DOHH2 (cell line): ENCODE results near the gene ARHGAP6.

ENCODE experiments used
- EZH2phosphoT487 ChIP-seq: fragments of 200-600 bp; sonication (generic); IDR thresholded peaks from 2 replicates; pipeline ENCODE4 v1.6.1; 2017; ENCODE audit warnings: borderline replicate concordance, mild to moderate bottlenecking, antibody characterized with exemption, low read length, moderate library complexity, mixed read lengths
- TF ChIP-seq, protein P1 (sequence below): fragments of 200-600 bp; sonication (generic); IDR thresholded peaks from one replicate; pipeline ENCODE4 v1.5.1; 2014; ENCODE audit warnings: antibody characterized with exemption, mild to moderate bottlenecking, low read depth, low read length; ENCODE audit not compliant: poor library complexity, severe bottlenecking

DNA sequence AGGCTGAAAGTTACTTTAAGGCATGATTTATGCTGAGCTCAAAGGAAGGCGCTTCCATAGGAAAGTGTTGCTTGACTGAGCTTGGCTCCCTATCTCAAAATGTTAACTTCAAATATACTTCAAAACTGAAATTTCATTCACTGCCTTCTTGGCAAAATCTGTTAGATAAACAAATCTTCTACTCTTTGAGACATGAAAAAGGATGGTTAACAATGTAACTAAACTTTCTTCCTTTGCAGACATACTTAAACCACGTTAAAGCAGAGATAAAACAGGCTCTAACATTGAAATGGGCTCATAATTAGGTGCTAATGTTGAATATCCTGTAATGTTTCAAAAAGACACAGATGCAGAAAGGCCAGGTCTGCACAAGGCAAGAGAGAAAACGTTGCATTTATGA lies 262.1 kb downstream of the ARHGAP6 start:
- TF ChIP-seq, protein P1, sequence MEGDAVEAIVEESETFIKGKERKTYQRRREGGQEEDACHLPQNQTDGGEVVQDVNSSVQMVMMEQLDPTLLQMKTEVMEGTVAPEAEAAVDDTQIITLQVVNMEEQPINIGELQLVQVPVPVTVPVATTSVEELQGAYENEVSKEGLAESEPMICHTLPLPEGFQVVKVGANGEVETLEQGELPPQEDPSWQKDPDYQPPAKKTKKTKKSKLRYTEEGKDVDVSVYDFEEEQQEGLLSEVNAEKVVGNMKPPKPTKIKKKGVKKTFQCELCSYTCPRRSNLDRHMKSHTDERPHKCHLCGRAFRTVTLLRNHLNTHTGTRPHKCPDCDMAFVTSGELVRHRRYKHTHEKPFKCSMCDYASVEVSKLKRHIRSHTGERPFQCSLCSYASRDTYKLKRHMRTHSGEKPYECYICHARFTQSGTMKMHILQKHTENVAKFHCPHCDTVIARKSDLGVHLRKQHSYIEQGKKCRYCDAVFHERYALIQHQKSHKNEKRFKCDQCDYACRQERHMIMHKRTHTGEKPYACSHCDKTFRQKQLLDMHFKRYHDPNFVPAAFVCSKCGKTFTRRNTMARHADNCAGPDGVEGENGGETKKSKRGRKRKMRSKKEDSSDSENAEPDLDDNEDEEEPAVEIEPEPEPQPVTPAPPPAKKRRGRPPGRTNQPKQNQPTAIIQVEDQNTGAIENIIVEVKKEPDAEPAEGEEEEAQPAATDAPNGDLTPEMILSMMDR, result no peak
- TF ChIP-seq EZH2phosphoT487, result no peak
